Gastroesophageal sphincter (tissue), 3 donors: ENCODE results near the gene CEP135.

ENCODE experiments used
- POLR2A ChIP-seq, 2 donors: fragments of 450-650 bp; IDR thresholded peaks; one replicate each; pipeline ENCODE4 v1.6.1; 2017; ENCODE audit warnings: antibody characterized with exemption in 2 of 2, mild to moderate bottlenecking in 2 of 2, moderate library complexity in 1 of 2
- POLR2AphosphoS5 ChIP-seq: sonication (generic); formaldehyde crosslinking; IDR thresholded peaks from one replicate; pipeline ENCODE4 v1.6.1; 2017; ENCODE audit warnings: antibody characterized with exemption
- TF ChIP-seq, protein P1 (sequence below), 4 experiments: fragments of 200-600 bp in 2 of 4; fragments of 450-650 bp in 2 of 4; sonication (generic) in 1 of 4; IDR thresholded peaks; one replicate each; pipeline ENCODE4 v1.5.1; 2017 to 2019; ENCODE audit warnings: antibody characterized with exemption in 4 of 4, mild to moderate bottlenecking in 2 of 4, moderate library complexity in 2 of 4

DNA sequence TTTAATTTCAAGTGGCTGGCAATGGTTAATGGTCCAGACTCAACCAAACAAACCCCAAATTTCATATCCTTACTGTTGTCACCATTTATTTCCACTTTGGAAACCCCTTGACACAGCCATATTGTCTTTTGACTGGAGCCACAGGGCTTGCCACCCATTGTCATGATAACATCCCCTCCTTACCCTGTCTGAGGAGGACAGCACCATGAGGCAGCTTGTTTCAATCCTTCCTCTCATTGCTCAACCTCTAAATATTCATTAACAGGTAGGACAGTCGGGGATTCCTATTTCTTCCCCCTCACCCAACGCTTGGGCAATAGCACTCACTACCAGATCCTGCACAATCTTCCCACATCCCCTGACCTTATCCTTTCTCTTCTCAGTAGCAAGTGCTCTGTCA is 92.1 kb downstream of the CEP135 start:
- TF ChIP-seq, protein P1, sequence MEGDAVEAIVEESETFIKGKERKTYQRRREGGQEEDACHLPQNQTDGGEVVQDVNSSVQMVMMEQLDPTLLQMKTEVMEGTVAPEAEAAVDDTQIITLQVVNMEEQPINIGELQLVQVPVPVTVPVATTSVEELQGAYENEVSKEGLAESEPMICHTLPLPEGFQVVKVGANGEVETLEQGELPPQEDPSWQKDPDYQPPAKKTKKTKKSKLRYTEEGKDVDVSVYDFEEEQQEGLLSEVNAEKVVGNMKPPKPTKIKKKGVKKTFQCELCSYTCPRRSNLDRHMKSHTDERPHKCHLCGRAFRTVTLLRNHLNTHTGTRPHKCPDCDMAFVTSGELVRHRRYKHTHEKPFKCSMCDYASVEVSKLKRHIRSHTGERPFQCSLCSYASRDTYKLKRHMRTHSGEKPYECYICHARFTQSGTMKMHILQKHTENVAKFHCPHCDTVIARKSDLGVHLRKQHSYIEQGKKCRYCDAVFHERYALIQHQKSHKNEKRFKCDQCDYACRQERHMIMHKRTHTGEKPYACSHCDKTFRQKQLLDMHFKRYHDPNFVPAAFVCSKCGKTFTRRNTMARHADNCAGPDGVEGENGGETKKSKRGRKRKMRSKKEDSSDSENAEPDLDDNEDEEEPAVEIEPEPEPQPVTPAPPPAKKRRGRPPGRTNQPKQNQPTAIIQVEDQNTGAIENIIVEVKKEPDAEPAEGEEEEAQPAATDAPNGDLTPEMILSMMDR (IDR thresholded peaks at IDR 0.05): no peak
- TF ChIP-seq POLR2A (IDR thresholded peaks at IDR 0.05) (no peak), POLR2AphosphoS5 (no peak)
